Spleen (tissue), 11 donors: ENCODE measurements around the gene ZNF76. TPM values are rescaled to one million over a fixed set of nuclear protein-coding genes. Genes with fewer than 3 reads are reported as not detected.

Experiments
- DNase-seq: peaks from one replicate; pipeline ENCODE4 v3.0.0-alpha.2; 2020
- H3K27ac ChIP-seq, 8 donors: fragments of 200-600 bp; sonication (generic) in 7 of 8; 1 replicate in 4 of 8; 2 replicates in 4 of 8; pipeline versions ENCODE4 v1.5.0 to v1.8.0; 2016 to 2021; ENCODE audit warnings: inconsistent platforms in 4 of 8, mild to moderate bottlenecking in 4 of 8, moderate library complexity in 1 of 8
- H3K27me3 ChIP-seq, 7 donors: fragments of 200-600 bp; sonication (generic) in 6 of 7; replicated peaks in 1 of 7; 1 replicate in 4 of 7; 2 replicates in 3 of 7; pipeline versions ENCODE4 v1.5.0 to v1.8.0; 2016 to 2021; ENCODE audit warnings: inconsistent platforms in 3 of 7, mild to moderate bottlenecking in 1 of 7
- H3K36me3 ChIP-seq, 6 donors: fragments of 200-600 bp; sonication (generic) in 5 of 6; 1 replicate in 4 of 6; 2 replicates in 2 of 6; pipeline versions ENCODE4 v1.5.0 to v1.8.0; 2016 to 2021; ENCODE audit warnings: inconsistent platforms in 2 of 6
- H3K4me1 ChIP-seq, 6 donors: fragments of 200-600 bp; sonication (generic) in 5 of 6; 1 replicate in 3 of 6; 2 replicates in 3 of 6; pipeline versions ENCODE4 v1.5.0 to v1.8.0; 2016 to 2021; ENCODE audit warnings: inconsistent platforms in 3 of 6
- H3K4me3 ChIP-seq, 8 donors: fragments of 200-600 bp; sonication (generic) in 7 of 8; 1 replicate in 4 of 8; 2 replicates in 4 of 8; pipeline versions ENCODE4 v1.5.0 to v1.8.0; 2016 to 2021; ENCODE audit warnings: inconsistent platforms in 4 of 8, mild to moderate bottlenecking in 4 of 8, moderate library complexity in 2 of 8
- H3K9me3 ChIP-seq, 8 donors: fragments of 200-600 bp; sonication (generic) in 7 of 8; 1 replicate in 4 of 8; 2 replicates in 4 of 8; pipeline versions ENCODE4 v1.5.0 to v1.8.0; 2016 to 2021; ENCODE audit warnings: inconsistent platforms in 4 of 8
- CTCF ChIP-seq, 11 experiments: fragments of 200-600 bp in 7 of 11; fragments of 450-650 bp in 4 of 11; sonication (generic) in 4 of 11; IDR thresholded peaks in 8 of 11; conservative IDR thresholded peaks in 3 of 11; 1 replicate in 7 of 11; 2 replicates in 4 of 11; pipeline versions ENCODE4 v1.4.0 to v1.8.0; 2016 to 2021; ENCODE audit warnings: antibody characterized with exemption in 11 of 11, inconsistent platforms in 4 of 11, mild to moderate bottlenecking in 1 of 11
- POLR2A ChIP-seq, 3 donors: fragments of 450-650 bp; IDR thresholded peaks; one replicate each; pipeline ENCODE4 v1.5.1; 2017; ENCODE audit warnings: antibody characterized with exemption in 3 of 3, mild to moderate bottlenecking in 1 of 3
- POLR2AphosphoS5 ChIP-seq, 3 donors: sonication (generic); formaldehyde crosslinking; IDR thresholded peaks; one replicate each; pipeline ENCODE4 v1.5.1; 2017; ENCODE audit warnings: antibody characterized with exemption in 3 of 3
- WGBS, 5 donors: extraction: QIAGEN DNeasy Blood & Tissue Kit in 3 of 5; methylation state at CpG; one replicate each; pipeline versions ENCODE4 v1.1.5 to v1.1.7; 2013 to 2018; 5-methylcytosine and 5-hydroxymethylcytosine counted together
- intact Hi-C: fragments of 100-400 bp; cut with DNase I; formaldehyde crosslinking; loops from one replicate; pipeline ENCODE4 v1.15.0; 2023; ENCODE audit warnings: low total_unique reads
- polyA plus RNA-seq, 3 donors: library from polyadenylated mRNA; stranded (reverse); fragments of 200-250 nt; gene quantifications; one replicate each; pipeline ENCODE4 v1.2.1, GENCODE V29; 2013
- total RNA-seq, 7 donors: library from RNA; depleted of rRNA in 3 of 7; stranded (reverse); fragments of >200 nt in 3 of 7; fragmentation: NEBNext Ultra II Directional in 4 of 7; extraction: Animal tissue kit (Norgen Biotek cat#: 25700) in 4 of 7; gene quantifications; one replicate each; pipeline versions ENCODE4 v1.1.0 to v1.2.1, GENCODE V29; 2016 to 2021
- donor health status: healthy with polysubstance abuse.
- donor health status: DM: no; HTN: no; CAD: no; lungs with moderate emphysema.
- donor health status: DM: no; HTN: no; CAD: no.
- donor health status: Bipolar disorder and iron deficiency.
- donor health status: healthy.
- donor health status: DM: no; HTN: no; CAD: no.
- donor health status: DM: yes; HTN: yes; CAD: no.

The ZNF76 gene
- total and polyA plus RNA-seq, 10 donors, result 25.6 to 80.0 (median 57.8) TPM

GRCh38 chr6:35214869-35215664, 44.5 kb upstream of the ZNF76 start:
- no peak for TF ChIP-seq POLR2A (IDR thresholded peaks at IDR 0.05)
- TF ChIP-seq CTCF (IDR thresholded peaks at IDR 0.05 in 8 of 11, conservative IDR thresholded peaks at IDR 0.05 in 3 of 11), result no peak
- TF ChIP-seq POLR2AphosphoS5 (IDR thresholded peaks at IDR 0.05), result no peak
- 61 to 68% (median 64%) methylated on average over 16 to 18 of the region's 18 CpGs for WGBS, 5 donors
- Histone ChIP-seq H3K9me3 (no peaks in the 10 kb centered on the region), H3K27me3 (peaks cover 3 to 87% (median 49%) of the 10 kb centered on the region in 7 donors), H3K36me3 (no peaks in the 10 kb centered on the region), H3K4me3 (no peak overlapping the region), H3K4me1 (peaks cover 0 to 24% (median 19%) of the 10 kb centered on the region in 6 donors), H3K27ac (no peak overlapping the region)
- DNase-seq, result no peak
- intact Hi-C loops, result no loop called here

- Histone ChIP-seq H3K9me3 (no peaks in the 10 kb centered on the region), H3K4me1 (peaks cover 0 to 24% (median 19%) of the 10 kb centered on the region in 6 donors), H3K27ac (no peak overlapping the region), H3K27me3 (peaks cover 3 to 85% (median 49%) of the 10 kb centered on the region in 7 donors), H3K4me3 (no peak overlapping the region), H3K36me3 (no peaks in the 10 kb centered on the region)
- TF ChIP-seq POLR2AphosphoS5 (IDR thresholded peaks at IDR 0.05) (no peak), CTCF (IDR thresholded peaks at IDR 0.05 in 8 of 11, conservative IDR thresholded peaks at IDR 0.05 in 3 of 11) (no peak)
- intact Hi-C loops, result no loop called here
- no peak for DNase-seq
- WGBS, 5 donors, result 86 to 94% (median 88%) methylated on average over 6 of the region's 6 CpGs
Measured at GRCh38 chr6:35215665-35216411, 43.7 kb upstream of the ZNF76 start.

GRCh38 chr6:35216412-35216732, 43.2 kb upstream of the ZNF76 start:
- 97 to 100% (median 100%) methylated on average over 1 of the region's 1 CpG for WGBS, 5 donors

More at GRCh38 chr6:35216412-35216732, 43.2 kb upstream of the ZNF76 start:
- H3K27ac ChIP-seq, result no peak overlapping the region
- intact Hi-C loops, result no loop called here
- no peak for TF ChIP-seq POLR2AphosphoS5 (IDR thresholded peaks at IDR 0.05)
- TF ChIP-seq POLR2A (IDR thresholded peaks at IDR 0.05), result no peak
- no peak for TF ChIP-seq CTCF (IDR thresholded peaks at IDR 0.05 in 8 of 11, conservative IDR thresholded peaks at IDR 0.05 in 3 of 11)
- H3K9me3 ChIP-seq, result no peaks in the 10 kb centered on the region
- H3K4me3 ChIP-seq, result no peak overlapping the region
- no peak for DNase-seq
- peaks cover 3 to 79% (median 49%) of the 10 kb centered on the region in 7 donors for H3K27me3 ChIP-seq
- H3K4me1 ChIP-seq, result peaks cover 0 to 24% (median 19%) of the 10 kb centered on the region in 6 donors
- no peaks in the 10 kb centered on the region for H3K36me3 ChIP-seq
